ENCODE measurements around the gene MEN1.

The MEN1 gene

GRCh38 chr11:64778473-64779298, 31.7 kb downstream of the MEN1 start, which contains the start of gene SF1:
TSS of gene SF1 (minus strand) at chr11:64778542. CDS start at chr11:64778392, 150 bp downstream.
- peak; percentile 100 for DNase-seq

DNA sequence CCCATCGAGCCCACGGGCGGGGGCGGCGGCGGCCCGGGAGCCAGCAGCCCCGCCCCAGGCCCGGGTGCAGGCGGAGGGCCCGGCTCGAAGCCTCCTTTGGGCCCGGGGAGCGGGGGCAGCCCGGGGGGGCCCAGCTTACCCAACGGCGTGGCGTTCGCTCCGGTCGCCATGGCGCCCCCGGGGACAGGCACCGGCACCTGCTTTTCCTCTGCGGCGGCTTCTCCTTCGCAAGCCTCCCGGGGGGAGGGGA, 32.2 kb downstream of the MEN1 start:
- DNase-seq = no peak

GRCh38 chr11:64777449-64778222, 32.7 kb downstream of the MEN1 start:
- peak; percentile 75 for DNase-seq

DNA sequence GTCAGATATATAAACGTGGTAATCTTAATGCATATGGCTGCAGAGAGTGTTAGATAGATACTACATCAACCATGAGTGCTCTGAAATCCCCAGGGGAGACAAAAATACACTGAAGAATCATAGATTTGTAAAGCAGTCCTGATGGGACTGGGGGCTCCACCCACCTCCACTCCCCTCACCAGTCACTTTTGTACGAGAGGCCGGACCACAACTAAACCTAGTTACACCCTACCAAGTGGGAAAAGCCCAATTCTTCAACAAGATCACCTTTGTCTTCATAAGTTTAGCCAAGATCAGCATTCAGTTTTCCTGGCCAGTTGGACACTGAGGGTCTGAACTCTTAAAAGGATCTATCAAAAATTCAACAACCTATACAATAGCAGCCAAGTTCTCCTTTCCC, 33.5 kb downstream of the MEN1 start:
- DNase-seq = no peak

DNA sequence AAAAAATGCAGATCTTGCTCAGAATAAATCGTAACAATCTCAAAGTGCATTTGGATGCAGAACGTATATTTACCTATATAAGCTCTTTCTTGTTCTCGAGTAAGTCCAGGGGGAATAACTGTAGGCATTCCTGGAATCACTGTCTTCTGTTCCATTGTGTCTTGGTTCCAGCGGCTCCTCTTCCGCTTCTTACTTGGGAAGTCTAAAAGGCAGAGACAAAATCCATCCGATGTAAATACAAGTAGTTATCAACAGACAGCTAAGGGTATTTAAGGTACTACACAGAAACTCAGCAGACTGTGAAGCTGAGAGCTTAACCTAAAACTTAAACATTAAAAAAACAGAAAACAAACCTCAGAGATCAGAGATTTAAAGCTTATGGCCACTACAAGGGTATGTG, 33.9 kb downstream of the MEN1 start:
- no peak for DNase-seq

DNA sequence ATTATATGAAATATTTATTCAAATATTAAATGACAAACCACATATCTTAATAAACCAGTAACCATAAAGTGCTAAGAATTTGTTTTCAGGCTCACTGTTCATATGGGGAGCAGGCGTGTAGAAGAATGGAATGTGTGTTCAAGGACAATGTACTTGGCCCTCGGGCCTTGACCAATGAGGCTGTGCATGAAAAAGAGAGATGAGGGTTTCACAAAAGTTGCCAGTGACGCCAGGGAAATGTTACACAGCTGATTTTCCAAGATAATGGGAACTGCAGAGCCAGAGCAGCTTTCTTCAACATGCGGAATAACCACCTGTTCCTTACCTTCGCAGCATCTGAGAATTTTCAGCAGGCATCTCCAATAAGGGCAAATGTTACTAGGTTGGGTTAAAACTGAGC, 36.2 kb downstream of the MEN1 start:
- DNase-seq = no peak

GRCh38 chr11:64772303-64773018, 37.9 kb downstream of the MEN1 start:
- no peak for DNase-seq

DNA sequence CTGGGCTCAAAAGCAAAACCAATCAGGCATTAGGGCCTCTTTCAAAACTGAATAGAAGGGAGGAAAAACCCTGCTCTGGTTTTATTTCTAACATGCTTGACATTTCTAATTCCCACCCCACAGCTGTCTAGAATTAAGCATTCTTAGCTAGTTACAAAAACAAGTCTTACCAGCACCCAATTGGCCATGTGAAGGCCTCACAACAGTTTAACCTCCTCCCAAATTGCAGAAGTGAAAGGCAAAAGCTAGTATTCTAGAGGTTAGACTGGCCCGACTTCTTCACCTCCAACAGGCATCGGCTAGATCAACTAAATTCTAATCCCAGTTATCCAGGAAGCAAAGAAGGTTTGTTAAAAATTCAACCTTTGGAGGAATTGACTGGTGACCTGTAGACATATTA, 38.5 kb downstream of the MEN1 start:
- DNase-seq = no peak

DNA sequence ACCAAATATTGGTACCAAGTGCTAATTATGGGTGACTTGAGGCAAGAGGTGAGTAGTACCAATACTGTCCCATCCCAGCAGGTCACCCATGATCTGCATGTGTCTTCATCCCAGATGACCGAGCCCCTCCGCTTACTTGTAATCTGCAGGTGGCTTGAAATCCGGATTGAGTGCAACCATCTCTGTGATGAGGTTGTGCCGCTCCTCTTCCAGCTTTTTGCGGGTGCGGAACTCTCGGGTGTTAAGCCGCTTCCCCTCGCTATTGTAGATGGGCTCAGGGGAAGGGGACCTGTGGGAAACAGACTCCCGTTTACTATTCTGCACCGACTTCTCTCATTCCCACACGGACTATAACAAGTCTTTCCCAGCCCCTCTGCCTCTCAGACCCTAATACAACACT, 40.2 kb downstream of the MEN1 start:
- DNase-seq = no peak

DNA sequence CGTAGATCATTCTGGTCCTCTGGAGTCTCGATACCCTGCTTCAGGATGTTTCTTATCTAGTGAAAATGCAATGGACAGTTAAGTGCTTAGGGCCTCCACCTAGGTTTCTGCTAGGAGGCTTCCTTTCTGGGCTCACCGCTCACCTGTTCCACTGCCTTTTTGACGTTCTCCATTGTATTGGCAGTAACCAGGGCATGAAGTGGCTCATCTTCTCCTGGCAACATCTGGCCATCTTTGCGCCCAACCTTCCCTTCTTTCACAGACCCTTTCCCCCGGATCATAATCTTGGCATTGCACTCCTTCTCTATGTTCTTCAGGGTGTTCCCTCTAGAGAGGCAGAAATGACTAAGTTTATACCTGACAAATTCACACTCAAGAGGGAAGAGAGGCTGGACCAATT, 41.1 kb downstream of the MEN1 start:
- no peak for DNase-seq

GRCh38 chr11:64768300-64768694, 42.1 kb downstream of the MEN1 start:
- DNase-seq = no peak

GRCh38 chr11:64767344-64768299, 42.7 kb downstream of the MEN1 start:
- DNase-seq = peak; percentile 75

- DNase-seq = no peak
These were observed 43.5 kb downstream of the MEN1 start for GRCh38 chr11:64766881-64767280.

GRCh38 chr11:64765851-64766665, 44.3 kb downstream of the MEN1 start:
- DNase-seq = no peak

- DNase-seq = no peak
These were observed 45.0 kb downstream of the MEN1 start for GRCh38 chr11:64765291-64765850.

DNA sequence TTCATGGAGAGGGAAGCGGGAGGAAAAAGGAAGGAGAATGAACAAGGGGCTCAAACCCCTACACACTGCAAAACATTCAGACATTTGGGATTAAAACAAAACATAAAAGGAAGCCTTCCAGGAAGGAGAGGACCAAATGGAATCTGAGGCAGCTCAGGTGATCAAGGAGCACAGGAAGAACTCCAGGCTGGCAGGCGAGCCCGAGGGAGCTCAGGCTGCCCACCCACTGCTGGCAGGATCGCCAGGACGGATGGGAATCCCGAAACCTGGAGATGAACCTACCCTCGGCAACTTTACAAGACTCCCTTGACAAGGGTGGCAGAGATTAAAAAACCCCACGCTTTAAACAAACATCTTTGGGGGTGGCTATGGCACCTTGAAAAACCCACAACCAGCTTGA, 45.6 kb downstream of the MEN1 start:
- no peak for DNase-seq

GRCh38 chr11:64764040-64764611, 46.2 kb downstream of the MEN1 start:
- no peak for DNase-seq

DNA sequence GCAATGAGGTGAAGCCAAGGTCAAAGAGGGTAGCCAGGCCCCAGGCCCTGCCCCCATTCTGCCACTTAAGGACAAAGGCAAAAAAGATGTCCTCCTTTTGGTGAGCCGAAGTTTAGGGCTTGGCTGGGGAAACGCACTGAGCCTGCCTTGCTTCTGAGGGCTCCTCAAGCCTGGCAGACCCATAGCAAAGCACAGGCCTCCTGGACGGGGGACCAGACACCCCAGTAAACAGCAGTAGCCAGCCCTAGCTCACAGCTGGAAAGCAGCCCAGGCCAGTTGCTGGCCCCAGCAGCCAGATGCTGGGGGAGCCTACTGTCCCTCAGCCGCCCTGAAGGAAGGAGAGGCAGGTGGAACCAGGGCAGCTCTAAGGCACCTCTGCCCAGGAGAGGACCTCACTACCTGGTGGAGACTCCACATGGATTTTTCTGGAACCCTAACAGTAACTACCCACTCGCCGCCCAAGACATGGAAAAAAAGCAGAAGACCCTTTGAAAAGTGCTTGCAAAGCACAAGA, 46.8 kb downstream of the MEN1 start:
- no peak for DNase-seq

DNA sequence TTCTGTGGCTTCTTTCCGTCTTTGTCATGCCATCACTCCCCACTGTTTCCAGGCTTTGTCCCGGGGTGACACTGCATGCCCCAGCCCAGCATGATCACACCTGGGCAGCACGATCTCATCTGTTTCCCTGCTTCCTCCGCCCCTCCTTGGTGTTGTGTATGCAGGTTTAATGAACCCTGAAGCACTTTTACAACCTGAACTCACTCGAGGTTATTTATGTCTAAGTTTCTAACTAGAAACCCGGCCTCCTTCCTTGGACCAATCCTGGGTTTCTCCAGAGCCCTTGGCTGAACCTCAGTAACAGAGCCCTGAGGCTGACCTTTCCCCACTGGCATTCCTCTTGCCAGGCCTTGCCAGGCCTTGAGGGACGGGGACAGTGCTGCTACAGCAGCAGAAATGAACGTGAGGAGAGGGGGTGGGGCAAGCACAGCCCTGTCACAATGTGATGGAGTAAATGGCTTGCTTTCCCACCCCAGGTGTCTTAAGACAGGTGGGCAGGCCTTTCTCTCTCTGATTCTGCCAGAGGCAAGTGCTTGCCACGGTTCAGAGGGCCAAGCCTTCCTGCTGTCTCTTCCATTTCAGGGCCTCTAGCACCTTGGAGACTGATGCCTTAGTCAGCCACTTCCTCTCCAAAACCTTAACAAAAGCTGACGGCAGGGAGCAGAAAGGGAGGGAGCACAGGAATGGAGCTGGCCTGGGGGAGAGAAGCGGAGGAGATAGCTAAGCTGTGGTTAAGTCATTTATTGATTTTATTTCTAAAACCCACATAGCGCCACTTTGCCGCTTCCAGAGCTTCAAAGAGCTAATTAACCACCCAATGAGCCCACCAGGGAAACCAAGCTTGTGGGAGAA, 47.5 kb downstream of the MEN1 start:
- no peak for DNase-seq

GRCh38 chr11:64762277-64762673, 48.1 kb downstream of the MEN1 start:
- DNase-seq = no peak
